IPS-NIHi7 (cell line): ENCODE data around the gene C10orf143.
"Not testable (repeated sequence)": the region's sequence is repeated elsewhere in the genome, so short reads cannot be mapped to it uniquely, and the experiment has no call there.

Experiments used
- DNase-seq: peaks from one replicate; pipeline ENCODE4 v3.0.0; 2012; ENCODE audit warnings: mixed read lengths; ENCODE audit errors: extremely low spot score

Gene C10orf143

GRCh38 chr10:130110246-130111112 is at the start of gene C10orf143:
C10orf143 (minus strand) TSS chr10:130110830; CDS start chr10:130110772, 58 bp downstream.
- peak; percentile 92 for DNase-seq

DNA sequence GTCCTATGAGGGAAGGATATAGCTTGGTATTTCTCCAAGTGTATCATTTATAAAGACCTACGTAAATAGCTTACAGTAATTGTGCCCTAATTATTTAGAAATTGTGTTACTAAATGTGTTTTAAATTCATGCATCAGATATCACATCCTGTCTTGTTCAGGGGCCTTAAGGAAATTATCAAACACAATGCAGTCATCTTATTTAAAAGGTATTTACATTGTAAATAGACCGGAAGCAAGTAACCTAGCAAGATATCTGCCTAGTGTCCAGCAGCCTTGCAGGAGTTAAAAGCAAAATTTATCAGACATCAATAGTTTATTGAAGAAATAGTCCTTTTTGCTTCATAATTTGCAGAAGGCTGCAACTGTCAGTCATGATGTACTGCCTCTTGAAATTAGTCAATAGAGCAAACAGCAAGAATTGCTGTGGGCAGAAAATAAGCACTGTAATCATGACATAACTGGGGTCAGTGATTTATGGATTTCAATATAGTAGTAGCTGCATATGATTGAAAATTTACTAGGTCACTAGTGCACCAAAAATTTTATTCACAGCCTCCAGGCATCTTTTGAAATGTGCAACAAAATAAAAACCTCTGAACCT is 48.7 kb upstream of the C10orf143 start:
- no peak for DNase-seq

DNA sequence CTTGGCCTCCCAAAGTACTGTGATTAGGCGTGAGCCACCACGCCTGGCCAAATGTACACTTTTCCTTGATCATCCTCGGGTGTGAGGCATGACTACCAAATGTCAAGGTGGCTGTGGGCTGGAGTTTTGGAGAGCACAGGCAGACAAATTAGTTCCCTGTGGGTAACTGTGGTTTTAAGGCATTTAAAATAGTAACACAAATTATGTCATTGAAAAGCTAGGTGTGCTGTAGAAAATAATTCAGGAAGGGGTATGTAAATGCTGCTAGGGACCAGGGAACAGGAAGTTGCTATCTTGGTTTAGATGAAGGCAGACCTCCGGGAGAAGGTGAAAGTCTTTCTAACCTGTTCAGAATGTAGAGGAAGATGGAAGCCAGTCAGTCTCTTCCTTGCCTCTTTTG is 35.4 kb upstream of the C10orf143 start:
- no peak for DNase-seq

DNA sequence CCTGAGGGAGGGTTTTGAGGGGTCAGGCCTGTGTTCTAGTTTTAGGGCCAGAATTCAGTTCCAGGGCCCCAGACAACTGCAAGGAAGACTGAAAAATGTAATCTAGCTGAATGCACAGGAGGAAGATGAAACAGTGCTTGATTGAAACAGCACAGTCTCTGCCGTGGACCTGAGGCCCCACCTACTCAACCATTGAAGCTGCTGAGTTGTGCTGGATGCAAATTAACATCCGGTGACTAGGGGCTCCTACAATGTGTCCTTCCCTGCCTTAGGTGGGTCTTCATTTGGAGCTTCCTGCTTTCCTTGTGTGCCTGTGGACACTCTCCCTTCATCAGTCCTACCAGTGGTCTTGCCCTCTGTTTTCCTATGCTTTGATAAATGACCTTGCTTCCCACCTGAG is 31.2 kb upstream of the C10orf143 start:
- DNase-seq: no peak

DNA sequence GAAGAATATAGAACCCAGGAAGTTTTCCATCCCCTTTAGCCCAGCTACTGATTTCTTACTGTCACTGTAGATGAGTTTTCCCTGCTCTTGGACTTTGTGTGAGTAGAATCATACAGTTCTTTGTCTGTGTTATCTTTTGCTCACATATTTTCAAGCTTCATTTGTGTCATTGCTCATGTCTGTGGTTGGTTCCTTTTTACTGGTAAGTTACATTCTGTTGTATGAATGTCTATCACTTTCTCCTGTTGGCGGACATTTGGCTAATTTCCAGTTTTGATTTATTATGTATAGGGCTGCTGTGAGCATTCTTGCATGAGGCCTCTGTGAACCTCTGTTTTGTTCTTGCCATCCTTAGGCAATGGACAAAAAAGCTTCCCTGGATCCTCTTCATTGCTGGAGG is 30.8 kb upstream of the C10orf143 start:
- no peak for DNase-seq

- no peak for DNase-seq
Measured at GRCh38 chr10:130141038-130141437, 30.4 kb upstream of the C10orf143 start.

DNA sequence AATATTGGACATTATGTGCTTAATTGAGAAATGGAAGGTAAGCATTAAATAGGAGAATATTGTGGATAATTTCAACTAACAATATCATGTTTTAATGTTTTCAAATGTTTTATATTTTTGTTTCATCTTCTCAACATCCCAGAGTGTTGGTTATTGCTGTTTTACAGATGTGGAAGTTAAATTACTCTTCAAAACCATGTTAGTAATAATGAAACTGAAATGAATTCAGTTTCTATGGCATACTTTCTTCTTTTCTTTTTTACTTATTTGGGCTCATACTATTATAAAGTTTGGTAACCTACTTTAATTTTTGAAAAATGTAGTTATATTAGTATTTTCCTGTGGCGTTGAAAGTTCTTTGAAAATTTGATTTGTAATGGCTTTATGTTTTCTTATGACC is 29.8 kb upstream of the C10orf143 start:
- DNase-seq: no peak

GRCh38 chr10:130138479-130138866 is 27.8 kb upstream of the C10orf143 start:
- peak; percentile 32 for DNase-seq

GRCh38 chr10:130137659-130138478 is 27.2 kb upstream of the C10orf143 start:
- DNase-seq: no peak

- no peak for DNase-seq
Measured at GRCh38 chr10:130137090-130137448, 26.4 kb upstream of the C10orf143 start.

DNA sequence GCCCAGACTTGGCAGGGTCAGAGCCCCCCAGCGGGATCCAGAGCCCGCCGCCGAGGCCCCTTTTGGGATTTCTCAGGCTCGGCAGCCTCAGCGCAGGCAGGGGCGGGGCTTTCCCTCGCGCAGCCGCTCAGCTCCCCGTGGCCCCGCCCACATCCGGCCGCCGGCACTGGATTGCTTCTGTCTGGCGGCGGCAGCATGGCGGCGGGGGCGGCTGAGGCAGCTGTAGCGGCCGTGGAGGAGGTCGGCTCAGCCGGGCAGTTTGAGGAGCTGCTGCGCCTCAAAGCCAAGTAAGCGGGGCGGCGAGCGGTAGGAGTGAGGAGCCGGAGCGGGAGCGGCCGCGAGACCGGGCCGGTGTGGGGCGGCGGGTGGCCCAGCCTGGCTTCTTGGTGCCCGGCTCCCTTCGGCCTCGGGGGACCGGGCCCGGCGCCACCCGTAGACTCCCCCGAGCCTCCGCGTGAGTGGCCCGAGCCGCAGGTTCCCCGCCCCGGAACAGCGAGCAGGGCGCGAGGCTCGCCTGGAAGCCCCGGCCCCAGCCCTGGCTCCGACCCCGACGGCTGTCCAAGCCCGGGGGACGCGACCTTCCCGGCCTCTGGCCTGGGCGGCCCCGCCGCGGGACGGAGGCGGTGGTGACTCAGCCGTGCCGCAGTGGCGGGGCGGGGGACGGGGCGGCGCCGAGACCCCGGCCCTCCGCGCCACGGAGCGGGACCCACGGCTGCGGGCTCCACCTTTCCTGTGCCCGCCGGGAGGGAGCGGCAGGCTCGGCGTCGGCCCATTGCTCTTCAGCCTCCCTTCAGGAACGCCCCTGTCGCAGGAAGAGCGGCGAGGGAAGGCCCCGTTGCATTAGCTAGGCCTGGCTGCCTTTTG is 25.8 kb upstream of the C10orf143 start, which contains the start of gene GLRX3:
Gene GLRX3, plus strand, starts transcription at position 166 of the 864 bp plus-strand sequence. Its CDS starts 30 bp downstream, at position 196.
- DNase-seq: peak; percentile 93

DNA sequence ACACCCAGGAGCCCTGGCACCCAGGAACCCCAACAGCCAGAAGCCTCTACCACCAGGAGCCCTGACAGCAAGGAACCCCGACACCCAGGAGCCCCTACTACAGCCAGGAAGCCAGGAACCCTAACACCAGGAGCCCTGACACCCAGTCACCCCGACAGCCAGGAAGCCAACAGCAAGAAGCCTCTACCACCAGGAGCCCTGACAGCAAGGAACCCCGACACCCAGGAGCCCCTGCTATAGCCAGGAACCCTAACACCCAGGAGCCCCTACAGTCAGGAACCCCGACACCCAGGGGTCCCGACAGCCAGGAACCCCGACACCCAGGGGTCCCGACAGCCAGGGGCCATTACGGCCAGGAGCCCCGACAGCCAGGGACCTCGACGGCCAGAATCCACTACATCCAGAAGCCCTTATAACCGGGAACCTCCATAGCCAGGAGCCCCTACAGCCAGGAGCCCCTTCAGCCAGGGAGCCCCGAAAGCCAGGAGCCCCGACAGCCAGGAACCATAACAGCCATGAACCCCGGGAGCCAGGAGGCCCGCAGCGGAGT is 25.1 kb upstream of the C10orf143 start:
- no peak for DNase-seq

DNA sequence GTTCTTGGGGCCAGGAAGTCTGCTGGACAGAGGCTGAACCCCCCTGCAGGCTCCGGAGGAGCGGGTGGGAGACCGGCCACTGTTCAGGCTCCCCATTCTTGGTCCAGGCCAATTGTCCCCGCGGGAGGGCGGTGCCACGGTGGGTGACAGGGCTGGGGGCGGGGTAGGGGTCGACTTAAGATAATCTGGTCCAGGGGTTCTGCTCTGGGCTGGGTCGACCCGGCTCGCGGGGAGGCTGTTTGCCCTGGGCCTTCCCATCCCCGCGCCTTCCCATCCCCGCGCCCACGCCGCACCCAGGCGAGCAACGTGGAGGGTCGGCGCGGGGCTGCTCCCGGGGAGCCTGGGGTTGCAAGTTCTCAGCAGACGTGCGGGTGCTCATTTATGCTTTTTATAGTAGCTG is 18.3 kb upstream of the C10orf143 start:
- DNase-seq: no peak

DNA sequence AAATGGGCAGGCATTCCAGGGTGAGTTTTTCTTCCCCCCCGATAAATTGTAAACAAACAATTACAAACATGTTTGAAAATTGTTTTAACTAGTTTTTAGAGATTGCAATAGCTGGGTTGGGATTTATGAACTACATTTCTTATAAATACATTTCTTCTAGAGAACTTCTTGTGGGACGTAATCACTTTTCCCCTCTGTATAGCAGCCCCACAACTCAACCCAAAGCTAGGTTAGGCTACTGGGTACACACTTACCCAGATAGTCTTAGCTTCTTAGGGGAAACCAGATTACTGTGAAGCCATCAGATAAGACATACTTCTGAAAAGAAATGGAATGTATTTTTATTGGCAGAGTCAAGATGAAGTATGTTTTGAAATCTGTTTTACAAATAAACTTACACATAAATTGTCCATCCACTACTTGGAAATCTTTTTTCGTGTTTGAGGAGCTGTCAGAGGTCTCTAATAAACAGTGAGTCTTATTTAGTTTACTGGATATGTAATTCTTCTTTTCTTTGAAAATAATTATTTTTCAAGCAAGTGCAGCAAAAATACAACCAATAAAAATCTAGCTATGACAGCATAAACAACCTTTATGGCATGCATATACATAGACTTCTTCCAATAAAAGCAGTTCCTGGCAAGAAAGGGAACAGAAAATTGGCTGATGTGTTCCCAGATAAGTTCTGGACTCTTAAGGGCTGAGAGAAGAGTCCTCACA is 17.6 kb upstream of the C10orf143 start:
- DNase-seq: no peak

- DNase-seq: peak; percentile 89
Measured at GRCh38 chr10:130127364-130128061, 16.9 kb upstream of the C10orf143 start.

DNA sequence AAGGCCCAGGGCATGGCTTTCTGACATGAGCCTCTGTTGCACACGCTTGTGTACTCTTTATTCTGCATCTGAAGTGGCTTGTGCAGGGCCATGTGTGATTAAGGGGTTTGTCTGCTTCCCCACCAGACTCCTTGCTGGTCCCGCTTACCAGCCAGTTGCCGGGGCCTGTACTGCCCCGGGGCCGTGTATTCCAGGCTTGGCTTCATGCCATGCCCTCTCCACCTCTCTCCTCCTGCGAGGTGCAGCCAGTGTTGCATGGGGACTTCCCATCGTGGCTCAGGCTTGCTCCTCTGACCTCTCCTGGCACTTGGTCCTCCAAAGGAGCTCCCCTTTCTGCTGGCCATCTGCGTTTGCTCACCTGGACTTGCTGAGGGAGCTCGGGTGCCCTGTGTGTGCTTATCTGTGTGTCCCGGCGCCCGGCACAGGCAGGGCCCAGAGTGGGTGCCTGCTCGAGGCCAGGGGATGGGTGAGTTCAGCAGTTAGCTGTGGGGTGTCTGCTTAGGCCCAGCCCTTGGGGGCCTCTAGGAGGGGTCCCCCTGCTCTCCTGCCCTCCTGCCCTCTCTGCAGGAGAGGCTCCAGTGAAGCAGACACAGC is 11.0 kb upstream of the C10orf143 start:
- DNase-seq: no peak

DNA sequence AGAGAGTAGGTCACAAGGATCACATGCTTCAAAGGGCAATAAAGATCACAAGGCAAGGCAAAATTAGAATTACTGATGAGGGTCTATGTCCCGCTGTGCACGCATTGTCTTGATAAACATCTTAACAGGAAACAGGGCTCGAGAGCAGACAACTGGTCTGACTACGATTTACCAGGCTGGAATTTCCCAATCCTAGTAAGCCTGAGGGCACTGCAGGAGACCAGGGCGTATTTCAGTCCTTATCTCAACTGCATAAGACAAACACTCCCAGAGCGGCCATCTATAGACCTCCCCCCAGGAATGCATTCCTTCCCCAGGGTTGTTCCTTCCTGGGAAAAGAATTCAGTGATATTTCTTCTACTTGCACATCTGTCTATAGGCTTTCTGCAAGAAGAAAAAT is 6.9 kb upstream of the C10orf143 start:
- DNase-seq: not testable (repeated sequence)

DNA sequence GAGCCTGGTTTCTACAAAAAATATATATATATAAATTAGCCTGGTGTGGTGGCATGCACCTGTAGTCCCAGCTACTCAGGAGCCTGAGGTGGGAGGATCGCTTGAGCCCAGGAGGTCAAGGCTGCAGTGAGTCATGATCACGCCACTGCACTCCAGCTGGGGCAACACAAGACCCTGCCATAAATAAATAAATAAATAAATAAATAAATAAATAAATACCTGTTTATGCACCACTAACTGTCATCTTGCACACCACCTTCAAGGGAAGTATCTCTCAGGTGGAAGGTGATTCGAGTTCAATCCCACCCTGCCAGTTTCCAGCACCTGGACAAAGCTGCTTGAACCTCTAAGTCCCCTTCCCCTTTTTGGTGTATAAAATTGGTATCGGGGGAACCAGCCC is 6.3 kb upstream of the C10orf143 start:
- DNase-seq: not testable (repeated sequence)

GRCh38 chr10:130112821-130113220 is 2.2 kb upstream of the C10orf143 start:
- DNase-seq: no peak

- no peak for DNase-seq
Measured at GRCh38 chr10:130111852-130112180, 1.2 kb upstream of the C10orf143 start.
